Measurements from ENCODE around the gene OBSCN. TPM values are rescaled to one million over a fixed set of nuclear protein-coding genes. Genes with fewer than 3 reads are reported as not detected.

OBSCN gene
- total RNA-seq, 1 donor from 2014 or later, result 10.2 TPM

GRCh38 chr1:228372183-228373003 lies 164.5 kb downstream of the OBSCN start:
- no peak overlapping the region for H3K27ac Mint-ChIP-seq (ENCODE audit: unreplicated experiment)
- H3K36me3 Mint-ChIP-seq (ENCODE audit: low read depth), result no peaks in the 10 kb centered on the region
- no peaks in the 10 kb centered on the region for H3K4me1 Mint-ChIP-seq (ENCODE audit: low read depth)
- no peaks in the 10 kb centered on the region for H3K9me3 Mint-ChIP-seq (ENCODE audit: low read depth)
- TF ChIP-seq CTCF (IDR thresholded peaks at IDR 0.05), result no peak
- H3K4me3 Mint-ChIP-seq (ENCODE audit: unreplicated experiment), result no peak overlapping the region
- no peaks in the 10 kb centered on the region for H3K27me3 Mint-ChIP-seq (ENCODE audit: low read depth)
- DNase-seq (ENCODE audit: low spot score), result peak; percentile 91

- no peaks in the 10 kb centered on the region for H3K36me3 Mint-ChIP-seq (ENCODE audit: low read depth)
- H3K9me3 Mint-ChIP-seq (ENCODE audit: low read depth), result no peaks in the 10 kb centered on the region
- H3K27ac Mint-ChIP-seq (ENCODE audit: unreplicated experiment), result no peak overlapping the region
- H3K4me1 Mint-ChIP-seq (ENCODE audit: low read depth), result no peaks in the 10 kb centered on the region
- no peaks in the 10 kb centered on the region for H3K27me3 Mint-ChIP-seq (ENCODE audit: low read depth)
- no peak for TF ChIP-seq CTCF (IDR thresholded peaks at IDR 0.05)
- DNase-seq (ENCODE audit: low spot score), result peak; percentile 47
- H3K4me3 Mint-ChIP-seq (ENCODE audit: unreplicated experiment), result no peak overlapping the region
Observed at GRCh38 chr1:228373004-228373680, 165.3 kb downstream of the OBSCN start.

- no peak for TF ChIP-seq CTCF (IDR thresholded peaks at IDR 0.05)
- Mint-ChIP-seq H3K27ac (ENCODE audit: unreplicated experiment) (no peak overlapping the region), H3K4me3 (ENCODE audit: unreplicated experiment) (no peak overlapping the region), H3K27me3 (ENCODE audit: low read depth) (no peaks in the 10 kb centered on the region), H3K9me3 (ENCODE audit: low read depth) (no peaks in the 10 kb centered on the region), H3K36me3 (ENCODE audit: low read depth) (no peaks in the 10 kb centered on the region), H3K4me1 (ENCODE audit: low read depth) (peaks cover 4% of the 10 kb centered on the region)
- DNase-seq (ENCODE audit: low spot score), result peak; percentile 77
Observed at GRCh38 chr1:228373681-228374571, 166.1 kb downstream of the OBSCN start.

- Mint-ChIP-seq H3K27me3 (ENCODE audit: low read depth) (no peaks in the 10 kb centered on the region), H3K36me3 (ENCODE audit: low read depth) (no peaks in the 10 kb centered on the region), H3K9me3 (ENCODE audit: low read depth) (no peaks in the 10 kb centered on the region), H3K4me3 (ENCODE audit: unreplicated experiment) (no peak overlapping the region), H3K27ac (ENCODE audit: unreplicated experiment) (no peak overlapping the region), H3K4me1 (ENCODE audit: low read depth) (peaks cover 8% of the 10 kb centered on the region)
- no peak for TF ChIP-seq CTCF (IDR thresholded peaks at IDR 0.05)
- peak; percentile 88 for DNase-seq (ENCODE audit: low spot score)
Observed at GRCh38 chr1:228374711-228375577, 167.1 kb downstream of the OBSCN start.
